NCI-H1436 (cell line): ENCODE measurements around the gene KLHL3.
A peak's percentile ranks its signal among the peaks of the same experiment; 100 is the strongest.

Source experiments
- DNase-seq: peaks from one replicate; lab custom pipeline; 2025; lab: John Stamatoyannopoulos, UW

The KLHL3 gene

DNA sequence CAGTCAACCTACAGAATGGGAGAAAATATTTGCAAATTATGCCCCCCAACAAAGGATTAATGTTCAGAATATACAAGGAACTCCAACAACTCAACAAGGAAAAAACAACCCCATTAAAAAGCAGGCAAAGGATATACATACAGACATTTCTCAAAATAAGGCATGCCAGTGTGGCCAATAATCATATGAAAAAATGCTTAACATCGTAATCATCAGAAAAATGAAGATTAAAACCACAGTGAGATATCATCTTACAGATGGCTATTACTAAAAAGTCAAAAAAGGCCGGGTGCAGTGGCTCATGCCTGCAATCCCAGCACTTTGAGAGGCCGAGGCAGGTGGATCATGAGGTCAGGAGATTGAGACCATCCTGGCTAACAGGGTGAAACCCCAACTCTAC is 103.2 kb downstream of the KLHL3 start:
- DNase-seq: no peak

DNA sequence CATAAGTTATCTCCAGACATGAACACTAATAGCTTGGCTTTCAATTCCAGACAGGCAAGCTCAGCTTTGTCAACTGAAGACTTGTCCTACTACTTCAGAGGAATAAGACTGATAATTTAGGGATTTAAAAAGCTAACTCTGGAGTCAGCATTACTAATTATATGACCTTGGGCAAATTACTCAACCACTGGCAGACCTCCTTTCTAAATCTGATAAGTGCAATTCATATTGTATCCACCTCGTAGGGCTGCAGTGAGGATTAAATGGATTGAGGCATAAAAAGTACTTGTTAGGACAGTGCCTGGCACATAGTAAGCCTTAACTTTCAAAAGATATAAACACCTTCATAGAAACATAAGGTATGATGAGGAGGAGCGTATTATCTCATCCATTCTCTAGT is 104.4 kb downstream of the KLHL3 start:
- no peak for DNase-seq

GRCh38 chr5:137630972-137631370 is 104.9 kb downstream of the KLHL3 start:
- no peak for DNase-seq

DNA sequence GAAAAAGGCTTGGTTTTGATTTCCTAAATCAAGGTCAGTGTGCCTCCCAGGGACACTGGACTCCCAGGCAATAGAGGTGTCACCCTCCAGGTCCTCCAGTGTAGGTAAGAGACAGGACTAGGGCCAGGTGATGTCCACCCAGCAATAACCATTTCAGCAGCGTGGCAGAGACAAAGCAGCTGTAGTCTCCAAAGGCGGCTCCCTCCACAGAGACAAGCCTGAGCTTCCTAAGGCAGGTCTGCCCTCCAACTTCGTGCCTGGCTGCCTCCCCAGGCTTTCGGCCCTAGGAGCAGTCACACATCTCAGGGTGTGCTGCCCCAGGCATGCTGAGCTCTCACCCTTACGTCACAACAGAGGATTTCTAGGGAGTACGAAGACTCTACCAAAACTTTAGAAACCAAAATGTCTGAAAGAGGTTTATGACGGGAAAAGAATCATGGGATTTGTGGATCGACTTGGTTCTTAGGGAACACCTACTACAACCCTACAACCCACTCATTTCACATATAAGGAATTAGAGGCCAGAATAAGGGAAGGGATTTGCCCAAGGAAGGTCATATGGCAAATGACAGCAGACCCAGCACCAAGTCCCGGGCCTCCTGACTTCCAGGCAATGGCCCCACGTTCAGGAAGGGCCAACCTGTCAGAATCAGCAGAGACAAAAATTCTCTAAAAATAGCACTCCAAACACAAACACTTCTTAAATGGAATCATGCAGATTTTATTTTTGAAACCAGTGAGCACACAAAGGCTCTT is 105.5 kb downstream of the KLHL3 start:
- DNase-seq: no peak

GRCh38 chr5:137629646-137630045 is 106.2 kb downstream of the KLHL3 start:
- DNase-seq: peak; percentile 48

DNA sequence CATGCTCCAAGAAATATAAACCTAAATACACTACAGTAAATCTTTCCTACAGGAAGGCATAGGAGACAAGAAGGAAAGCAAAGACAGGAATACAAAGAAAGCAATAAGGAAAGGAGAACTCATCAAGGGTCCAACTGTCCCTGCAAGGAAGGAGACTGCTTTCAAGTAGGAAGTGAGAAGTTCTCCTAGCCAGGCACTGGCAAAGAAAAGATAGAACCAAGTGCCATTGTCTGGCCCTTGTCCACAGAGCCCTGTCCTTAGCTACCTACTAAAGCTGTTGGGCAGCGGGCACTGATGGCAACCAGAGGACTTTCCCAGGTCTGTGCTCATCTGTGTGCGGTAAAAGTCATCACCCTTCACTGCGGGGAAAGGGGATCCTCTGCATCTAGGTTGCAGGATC is 108.2 kb downstream of the KLHL3 start:
- DNase-seq: no peak

- DNase-seq: no peak
Measured at GRCh38 chr5:137627293-137627692, 108.6 kb downstream of the KLHL3 start.

DNA sequence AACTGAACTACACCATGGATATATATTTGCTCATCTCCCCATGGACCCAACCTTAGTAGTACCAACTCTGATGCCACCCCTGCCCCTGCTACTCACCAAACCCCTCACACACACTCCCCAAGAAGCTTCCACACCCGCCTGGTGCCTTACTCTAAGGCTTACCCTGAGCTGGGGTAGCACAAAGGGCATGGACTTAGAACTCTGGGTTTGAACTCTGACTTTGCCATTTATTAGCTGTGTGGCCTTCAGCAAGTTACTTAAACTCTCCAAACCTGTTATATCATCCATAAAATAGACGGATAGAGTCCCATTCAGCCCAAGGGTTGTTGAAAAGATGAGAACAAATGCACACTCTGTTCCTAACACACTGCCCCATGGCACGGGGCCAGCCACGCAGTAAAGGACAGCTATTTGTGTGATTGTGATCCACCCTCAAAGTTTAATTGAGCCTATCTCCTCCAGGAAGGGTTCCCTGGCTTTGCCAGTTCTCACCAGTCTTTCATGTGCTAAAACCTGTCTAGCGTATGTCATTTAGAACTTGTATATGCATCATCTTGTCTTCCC is 111.0 kb downstream of the KLHL3 start:
- DNase-seq: no peak

DNA sequence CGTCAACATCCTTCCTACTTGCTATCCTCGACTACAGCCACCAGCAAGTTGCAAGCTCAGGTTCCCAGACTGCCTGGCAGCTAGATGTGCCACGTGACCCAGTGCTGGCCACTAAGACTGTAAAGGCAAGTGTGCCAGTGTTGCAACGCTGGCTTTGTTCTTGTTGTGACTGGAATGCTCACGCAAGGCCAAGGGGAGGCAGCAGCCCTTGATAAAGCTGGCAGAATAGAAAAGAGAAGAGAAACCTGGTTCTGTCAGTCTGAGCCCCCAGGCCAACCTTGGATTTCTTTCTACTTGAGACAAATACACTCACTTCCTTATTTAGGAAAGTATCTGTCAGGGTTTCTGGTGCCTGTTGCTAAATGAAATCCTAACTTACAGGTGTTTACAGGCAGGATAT is 113.0 kb downstream of the KLHL3 start:
- no peak for DNase-seq

DNA sequence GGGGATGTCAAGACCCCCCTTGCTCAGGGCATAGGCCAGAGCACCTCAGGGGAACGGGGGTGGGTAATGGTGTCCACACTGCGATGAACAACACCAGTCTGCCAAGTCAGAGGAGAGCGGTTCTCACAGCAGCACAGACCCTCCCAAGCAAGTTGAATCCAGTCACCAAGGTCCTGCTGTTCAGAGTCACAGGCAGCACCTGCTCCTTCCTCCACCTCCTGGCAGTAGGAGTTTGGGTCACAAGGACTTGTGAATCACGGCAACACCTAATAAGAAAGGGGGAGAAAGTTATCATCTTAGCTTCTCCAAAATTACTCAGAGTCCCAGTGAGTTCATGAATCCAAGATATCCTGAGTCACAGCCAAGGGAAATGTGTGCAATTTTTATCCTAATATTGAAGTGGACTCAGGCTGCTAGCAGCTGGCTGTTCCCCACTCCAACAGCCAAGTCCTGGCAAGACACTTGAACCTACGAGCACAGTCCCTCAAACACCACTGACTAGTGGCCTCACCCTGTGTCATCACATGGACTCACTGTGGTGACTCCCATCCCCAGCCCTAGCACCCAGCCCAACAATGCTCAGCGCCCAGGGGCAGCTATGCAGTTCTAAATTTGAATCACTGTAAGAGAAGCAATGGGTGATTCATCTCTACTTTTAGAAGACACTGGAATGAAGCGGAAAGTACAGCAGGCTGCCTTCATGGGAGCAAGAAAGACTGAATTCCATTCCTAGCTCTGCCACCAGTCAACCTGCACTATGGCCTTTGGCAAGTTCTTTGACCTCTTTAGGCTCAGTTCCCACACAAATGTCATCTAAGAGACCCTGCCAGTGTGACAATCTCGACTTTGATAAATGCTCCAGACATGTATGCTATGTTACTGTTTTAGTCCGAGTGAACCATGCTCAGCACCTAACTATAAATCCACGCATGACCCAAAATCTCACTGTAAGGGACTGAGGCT is 113.7 kb downstream of the KLHL3 start:
- DNase-seq: no peak

- no peak for DNase-seq
Measured at GRCh38 chr5:137621306-137621705, 114.6 kb downstream of the KLHL3 start.

DNA sequence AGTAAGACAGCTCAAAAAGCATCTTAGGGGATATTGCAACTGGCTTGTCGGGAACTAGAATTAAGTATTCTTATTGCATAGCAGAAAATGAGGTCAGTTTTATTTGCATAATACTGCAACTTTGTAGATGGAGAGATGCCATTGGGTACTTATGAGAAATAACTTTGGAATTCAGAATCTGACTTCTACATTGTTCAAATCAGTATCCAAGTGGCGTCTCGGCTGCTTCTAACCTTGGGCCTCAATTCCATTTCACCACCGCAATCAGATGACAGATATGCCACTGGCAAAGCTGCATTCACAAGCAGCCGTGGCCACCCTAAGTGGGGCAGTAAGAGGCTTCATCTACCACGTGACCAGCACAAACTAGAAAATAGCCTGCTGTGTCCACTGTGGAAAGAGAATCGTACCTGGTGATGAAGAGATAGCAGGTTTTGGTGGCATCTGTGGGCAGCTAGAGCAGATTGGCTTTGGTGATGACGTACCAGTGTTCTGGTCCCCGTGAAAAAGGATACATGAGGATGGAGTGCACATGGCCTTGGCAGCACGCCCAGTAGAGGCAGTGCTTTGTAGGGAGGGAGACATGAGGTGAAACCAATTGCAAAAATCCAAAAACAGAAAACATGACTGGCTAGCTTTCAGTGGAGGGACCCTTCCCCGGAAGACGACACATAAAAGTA is 116.6 kb downstream of the KLHL3 start:
- no peak for DNase-seq

GRCh38 chr5:137618476-137618875 is 117.4 kb downstream of the KLHL3 start:
- no peak for DNase-seq

DNA sequence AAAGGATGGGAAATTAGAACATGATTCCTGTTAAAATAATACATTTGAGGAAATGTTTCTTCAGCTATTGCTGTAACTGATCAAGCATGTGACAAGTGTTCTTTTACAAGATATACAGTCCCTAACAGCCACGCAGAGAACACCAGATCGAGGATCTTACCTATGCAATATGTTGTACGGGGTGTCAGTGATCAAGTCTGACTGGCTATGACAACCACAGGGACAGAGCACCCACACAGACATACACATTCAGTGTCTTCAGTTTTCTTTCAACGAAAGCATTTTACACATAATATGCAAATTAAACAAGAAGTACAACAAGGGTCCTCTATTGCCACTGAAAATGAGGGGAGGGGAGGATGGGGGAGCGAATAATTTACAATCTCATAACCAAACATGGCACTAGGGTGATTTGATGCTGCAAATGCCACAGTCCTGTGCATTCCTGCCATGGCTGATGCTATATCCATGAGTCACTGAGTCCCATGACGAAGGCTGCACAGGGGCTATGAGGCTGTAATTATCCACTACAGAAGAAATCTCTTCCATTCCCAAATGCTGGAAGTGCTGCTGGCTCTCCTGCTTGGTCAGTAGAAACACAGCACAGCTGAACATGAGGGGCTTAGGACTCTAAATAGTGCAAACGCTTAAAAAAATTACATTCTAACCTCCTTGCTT is 118.2 kb downstream of the KLHL3 start:
- DNase-seq: no peak

GRCh38 chr5:137616046-137616445 is 119.8 kb downstream of the KLHL3 start:
- DNase-seq: no peak

GRCh38 chr5:137615171-137615775 is 120.6 kb downstream of the KLHL3 start:
- DNase-seq: no peak

DNA sequence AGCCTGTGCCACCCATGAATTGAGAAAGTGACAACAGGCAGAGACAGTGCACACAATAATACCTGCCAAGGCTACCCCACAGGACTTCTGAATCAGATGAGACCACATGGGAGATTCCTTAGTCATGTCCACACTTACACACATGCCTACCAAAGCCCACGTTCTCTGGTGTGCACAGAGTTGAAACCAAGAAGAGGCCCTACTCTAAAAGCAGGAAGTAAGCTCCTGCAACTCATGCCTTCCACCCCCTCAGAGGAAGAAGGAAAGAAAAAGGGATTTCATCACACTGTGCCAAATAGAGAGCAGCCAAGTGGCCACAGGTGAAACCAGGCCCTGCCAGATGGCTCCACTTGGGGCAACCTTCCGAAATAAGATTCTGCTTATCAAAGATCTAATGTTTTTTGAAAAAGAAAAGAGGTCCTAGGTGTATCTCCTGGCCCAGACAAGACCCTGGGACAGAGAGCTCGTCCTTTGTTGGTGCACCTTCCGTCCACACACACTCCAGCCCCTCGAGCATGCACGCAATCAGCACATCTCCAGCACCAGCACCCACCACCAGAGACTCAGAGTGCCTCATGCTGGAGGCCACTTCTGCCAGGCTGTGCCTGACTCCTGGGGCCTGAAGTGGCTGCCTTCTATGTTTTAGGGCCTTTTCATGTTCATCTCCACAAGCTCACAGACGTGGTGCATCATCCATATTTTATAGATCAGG is 122.2 kb downstream of the KLHL3 start:
- DNase-seq: no peak

- no peak for DNase-seq
Measured at GRCh38 chr5:137612576-137612975, 123.3 kb downstream of the KLHL3 start.

DNA sequence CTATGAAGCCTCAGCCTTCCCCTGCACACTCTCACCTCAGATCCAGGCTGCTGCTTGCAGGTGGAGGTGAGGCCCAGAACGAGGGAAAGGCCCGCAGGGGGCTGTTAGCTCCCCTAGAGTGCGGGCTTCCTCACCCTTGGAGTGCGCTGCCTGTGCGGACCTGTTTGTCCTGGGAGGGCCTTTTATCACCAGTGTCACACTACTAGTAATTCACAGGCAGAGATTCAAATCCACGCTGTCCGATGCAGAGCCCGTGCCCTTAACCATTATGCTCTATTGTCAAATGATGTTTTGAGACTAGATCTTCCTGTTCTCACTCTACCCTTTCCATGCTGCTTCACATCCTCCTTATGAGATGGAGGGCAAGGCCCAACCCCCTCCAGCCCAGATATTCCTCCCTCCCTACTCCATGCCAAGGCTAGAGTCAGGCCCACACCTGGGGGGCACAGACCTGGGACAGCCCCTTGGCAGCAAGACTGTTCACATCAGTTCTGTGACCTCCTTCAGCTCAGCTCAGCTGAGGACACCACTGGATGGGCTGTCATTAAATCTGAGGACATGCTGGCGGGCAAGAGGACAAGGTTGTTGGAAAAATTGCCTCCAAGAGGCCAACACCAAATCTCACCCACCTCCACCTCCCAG is 124.0 kb downstream of the KLHL3 start:
- no peak for DNase-seq

DNA sequence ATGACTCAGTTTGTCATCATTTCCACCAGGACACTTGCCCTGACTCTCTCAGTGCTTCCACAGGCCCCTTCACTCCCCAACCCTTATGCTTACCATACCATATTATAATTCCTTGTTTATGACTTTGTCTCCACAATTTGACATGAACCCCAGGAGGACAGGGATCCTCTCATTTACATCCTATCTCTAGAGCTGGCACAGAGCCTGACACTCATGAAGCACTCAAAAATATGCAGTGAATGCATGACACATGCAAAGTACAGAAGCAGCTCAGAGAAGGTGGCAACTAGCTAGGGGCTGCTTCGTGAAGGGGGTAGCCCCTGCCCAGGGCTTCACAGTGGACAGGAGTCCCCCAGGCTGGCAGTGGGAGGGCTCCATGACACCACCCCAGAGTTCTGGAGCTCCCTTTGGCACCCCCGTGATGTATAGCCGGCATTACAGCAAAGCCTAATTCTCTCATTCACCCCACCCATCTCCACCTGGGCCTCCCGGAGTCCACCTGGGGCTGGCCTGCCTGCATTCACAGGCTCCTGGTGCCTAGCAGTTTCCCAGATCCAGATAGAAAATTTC is 124.8 kb downstream of the KLHL3 start:
- no peak for DNase-seq
